Endothelial cell of umbilical vein (primary cell): ENCODE measurements around the gene GATA3. TPM values are rescaled to one million over a fixed set of nuclear protein-coding genes. Genes with fewer than 3 reads are reported as not detected.
A peak's percentile ranks its signal among the peaks of the same experiment; 100 is the strongest.

Experiments
- BruUV-seq: library from RNA; stranded (reverse); fragments of 400-500 nt; replicated peaks from 2 replicates; lab custom pipeline; 2021; lab: Mats Ljungman, UMichigan
- CTCF ChIA-PET: fragments of 300-600, 350-600 bp; sonication (Branson Sonifier 250); formaldehyde crosslinking; loops from one replicate; lab custom pipeline; 2021; ENCODE audit warnings: antibody characterized with exemption, inconsistent platforms; lab: Charles Lee
- POLR2A ChIA-PET: fragments of 300-600, 350-600 bp; sonication (Branson Sonifier 250); formaldehyde crosslinking; loops from one replicate; lab custom pipeline; 2021; ENCODE audit warnings: antibody characterized with exemption, inconsistent platforms; lab: Charles Lee
- DNase-seq: peaks from one replicate; pipeline ENCODE4 v3.0.0-alpha.2; 2011; ENCODE audit warnings: low read depth, low spot score
- FAIRE-seq: peaks from 2 replicates; lab custom pipeline; 2011; peaks lifted over from hg19 to GRCh38; lab: Jason Lieb, UNC
- H2AFZ ChIP-seq: 2 replicates; pipeline ENCODE4 v1.6.0; 2012; ENCODE audit warnings: low read depth, low read length, control low read depth, inconsistent platforms
- H3K27ac ChIP-seq: 2 replicates; pipeline ENCODE4 v1.5.1; 2011; ENCODE audit warnings: low read depth, mild to moderate bottlenecking, control low read depth, low read length, moderate library complexity; ENCODE audit not compliant: insufficient read depth
- H3K27me3 ChIP-seq, 2 experiments: 2 replicates each; pipeline versions ENCODE4 v1.6.0 to v1.6.1; 2011; ENCODE audit warnings: low read length in 2 of 2, mixed read lengths in 1 of 2; ENCODE audit not compliant: control insufficient read depth in 2 of 2, insufficient read depth in 2 of 2
- H3K36me3 ChIP-seq, 2 experiments: 2 replicates in 1 of 2; 3 replicates in 1 of 2; pipeline ENCODE4 v1.5.1; 2011; ENCODE audit warnings: low read length in 2 of 2, mild to moderate bottlenecking in 1 of 2, moderate library complexity in 1 of 2; ENCODE audit not compliant: control insufficient read depth in 2 of 2, insufficient read depth in 2 of 2; ENCODE audit errors: extremely low read depth in 1 of 2
- H3K4me1 ChIP-seq: 3 replicates; pipeline ENCODE4 v1.5.1; 2011; ENCODE audit warnings: mild to moderate bottlenecking, low read length; ENCODE audit not compliant: control insufficient read depth, insufficient read depth; ENCODE audit errors: extremely low read depth
- H3K4me2 ChIP-seq: 2 replicates; pipeline ENCODE4 v1.6.1; 2011; ENCODE audit warnings: low read length, control low read depth, mixed read lengths; ENCODE audit not compliant: insufficient read depth
- H3K4me3 ChIP-seq, 3 experiments: fragments of 200-600 bp in 1 of 3; sonication (generic), shearing (Covaris generic) in 1 of 3; replicated peaks in 1 of 3; 2 replicates each; pipeline ENCODE4 v1.5.1; 2011 to 2016; ENCODE audit warnings: control low read depth in 3 of 3, low read length in 3 of 3, mild to moderate bottlenecking in 2 of 3, inconsistent platforms in 1 of 3, low read depth in 1 of 3, moderate library complexity in 1 of 3; ENCODE audit not compliant: insufficient read depth in 1 of 3
- H3K79me2 ChIP-seq: 2 replicates; pipeline ENCODE4 v1.6.0; 2012; ENCODE audit warnings: low read length, inconsistent platforms; ENCODE audit not compliant: control insufficient read depth, insufficient read depth
- H3K9ac ChIP-seq: replicated peaks from 2 replicates; pipeline ENCODE3; 2011; ENCODE audit warnings: low read length, control low read depth; ENCODE audit not compliant: insufficient read depth; ENCODE audit errors: extremely low read depth
- H3K9me1 ChIP-seq: replicated peaks from 3 replicates; pipeline ENCODE4 v1.6.0; 2011; ENCODE audit warnings: mild to moderate bottlenecking, low read length; ENCODE audit not compliant: control insufficient read depth, insufficient read depth; ENCODE audit errors: extremely low read depth
- H3K9me3 ChIP-seq: replicated peaks from 2 replicates; pipeline ENCODE4 v1.5.1; 2012; ENCODE audit warnings: low read length, inconsistent platforms; ENCODE audit not compliant: control insufficient read depth, insufficient read depth
- H4K20me1 ChIP-seq: replicated peaks from 2 replicates; pipeline ENCODE3; 2011; ENCODE audit warnings: mild to moderate bottlenecking, low read length; ENCODE audit not compliant: control insufficient read depth, insufficient read depth; ENCODE audit errors: extremely low read depth
- CTCF ChIP-seq, 2 donors: IDR thresholded peaks; 1 replicate in 1 of 2; 2 replicates in 1 of 2; pipeline ENCODE4 v1.5.1; 2011; ENCODE audit warnings: low read length in 2 of 2, mild to moderate bottlenecking in 2 of 2, moderate library complexity in 2 of 2, control low read depth in 1 of 2, inconsistent platforms in 1 of 2, low read depth in 1 of 2; ENCODE audit not compliant: insufficient read depth in 1 of 2; ENCODE audit errors: extremely low read depth in 1 of 2
- EZH2 ChIP-seq: IDR thresholded peaks from 2 replicates; pipeline ENCODE4 v1.6.1; 2012; ENCODE audit warnings: borderline replicate concordance, low read depth, mild to moderate bottlenecking, moderate library complexity, low read length, inconsistent platforms; ENCODE audit not compliant: severe bottlenecking
- FOS ChIP-seq: IDR thresholded peaks from 2 replicates; pipeline ENCODE4 v1.6.1; 2011; ENCODE audit warnings: mild to moderate bottlenecking, low read length, moderate library complexity, borderline replicate concordance; ENCODE audit not compliant: insufficient read depth
- GATA2 ChIP-seq: IDR thresholded peaks from 2 replicates; pipeline ENCODE4 v1.7.0; 2011; ENCODE audit warnings: low read depth, mild to moderate bottlenecking, moderate library complexity, mixed read lengths, low read length; ENCODE audit not compliant: insufficient read length, insufficient read depth
- JUN ChIP-seq: IDR thresholded peaks from 2 replicates; pipeline ENCODE4 v1.6.1; 2011; ENCODE audit warnings: borderline replicate concordance, low read depth; ENCODE audit not compliant: insufficient read length, insufficient read depth
- MAX ChIP-seq: IDR thresholded peaks from 2 replicates; pipeline ENCODE4 v1.6.1; 2011; ENCODE audit not compliant: insufficient read depth, insufficient read length
- MYC ChIP-seq: IDR thresholded peaks from one replicate; pipeline ENCODE4 v1.6.1; 2011; ENCODE audit warnings: mild to moderate bottlenecking, low read depth, low read length
- POLR2A ChIP-seq: IDR thresholded peaks from 2 replicates; pipeline ENCODE4 v1.6.1; 2012; ENCODE audit warnings: low read depth, mild to moderate bottlenecking, control low read depth, low read length
- POLR2AphosphoS5 ChIP-seq: IDR thresholded peaks from 2 replicates; pipeline ENCODE4 v1.6.1; 2012; ENCODE audit warnings: low read depth, mild to moderate bottlenecking, control low read depth, low read length, moderate library complexity; ENCODE audit not compliant: insufficient read depth
- dilution Hi-C: fragments of 300-500 bp; cut with MboI; formaldehyde crosslinking; loops from one replicate; pipeline ENCODE4 v1.15.0; 2019; ENCODE audit warnings: low sequenced_read_pairs; ENCODE audit not compliant: extremely low pct_ligation_motif_present
- intact Hi-C: fragments of 100-400 bp; cut with micrococcal nuclease; formaldehyde crosslinking; loops from one replicate; pipeline ENCODE4 v1.10.0; 2022
- polyA plus RNA-seq, 4 experiments: library from polyadenylated mRNA; depleted of rRNA in 3 of 4; stranded (reverse) in 3 of 4; unstranded in 1 of 4; fragments of >200 nt; gene quantifications; 2 replicates each; pipeline versions ENCODE4 v1.2.1 to v1.2.3, GENCODE V29; 2011 to 2012; ENCODE audit warnings: missing spikeins in 1 of 4
- total RNA-seq: library from RNA; stranded (reverse); gene quantifications from 2 replicates; pipeline ENCODE4 v1.2.3, GENCODE V29; 2021

The GATA3 gene
- total and polyA plus RNA-seq, 2 donors (not counting 3 experiments of a cell fraction or from before 2014, with no cell fraction given), result 9.3 to 33.0 TPM

GRCh38 chr10:8044331-8044907 lies 10.1 kb upstream of the GATA3 start:
- no peaks in the 10 kb centered on the region for H3K9me1 ChIP-seq
- CTCF ChIA-PET, result interaction anchor here (1.7 kb wide), 1 partner anchor 17 kb away, joined by 4 read pairs; no protein-coding TSS in a partner anchor
- BruUV-seq, result no TSS peak
- H3K4me2 ChIP-seq, result peak overlapping the region; percentile 93
- peak overlapping the region; percentile 7 for H3K27ac ChIP-seq
- H3K4me1 ChIP-seq, result peaks cover 73% of the 10 kb centered on the region
- peak; percentile 20 for DNase-seq
- dilution Hi-C loops (no loop called here), intact Hi-C loops (no loop called here)
- no peaks in the 10 kb centered on the region for H3K9me3 ChIP-seq
- POLR2A ChIA-PET, result no interaction called here
- FAIRE-seq, result no peak
- H3K27me3 ChIP-seq, result peaks cover 7 to 15% of the 10 kb centered on the region in 2 experiments
- H3K79me2 ChIP-seq, result peaks cover 16% of the 10 kb centered on the region
- no peak for TF ChIP-seq FOS
- TF ChIP-seq POLR2A, result no peak
- no peak for TF ChIP-seq POLR2AphosphoS5
- no peak for TF ChIP-seq GATA2
- no peak for TF ChIP-seq CTCF (IDR thresholded peaks at IDR 0.05; ENCODE audit: extremely low read depth in 1 of 2, insufficient read depth in 1 of 2, low read depth in 1 of 2, low read length in 2 of 2)
- no peak for TF ChIP-seq EZH2
- no peak for TF ChIP-seq MYC
- no peak for TF ChIP-seq JUN
- no peak for TF ChIP-seq MAX
- peak overlapping the region in 2 of 3 experiments; percentile 1 to 63 for H3K4me3 ChIP-seq
- peak overlapping the region; percentile 75 for H2AFZ ChIP-seq
- H3K36me3 ChIP-seq, result no peaks in the 10 kb centered on the region
- H4K20me1 ChIP-seq, result no peaks in the 10 kb centered on the region
- H3K9ac ChIP-seq, result no peak overlapping the region
